MM.1S (cell line): ENCODE measurements around the gene HYDIN.
"Not testable (repeated sequence)": the region's sequence is repeated elsewhere in the genome, so short reads cannot be mapped to it uniquely, and the experiment has no call there.

ENCODE experiments used
- DNase-seq: peaks from one replicate; pipeline ENCODE4 v3.0.0-alpha.2; 2015
- H2AFZ ChIP-seq: fragments of 300-600 bp; sonication (generic); 2 replicates; pipeline ENCODE4 v1.6.0; 2016; ENCODE audit warnings: antibody characterized with exemption, low read length
- H3F3A ChIP-seq: fragments of 300-600 bp; sonication (generic); 2 replicates; pipeline ENCODE4 v1.6.1; 2016; ENCODE audit warnings: mild to moderate bottlenecking, antibody characterized with exemption, low read length, moderate library complexity, mixed read lengths; ENCODE audit not compliant: insufficient read depth
- H3K27ac ChIP-seq: fragments of 300-600 bp; sonication (generic); 2 replicates; pipeline ENCODE4 v1.5.1; 2016; ENCODE audit warnings: mild to moderate bottlenecking, low read length
- H3K27me3 ChIP-seq: fragments of 300-600 bp; sonication (generic); replicated peaks from 2 replicates; pipeline ENCODE4 v1.6.0; 2016; ENCODE audit warnings: low read length; ENCODE audit not compliant: insufficient read depth
- H3K36me3 ChIP-seq: fragments of 300-600 bp; sonication (generic); replicated peaks from 2 replicates; pipeline ENCODE4 v1.6.1; 2016; ENCODE audit warnings: mild to moderate bottlenecking, low read length, mixed read lengths; ENCODE audit not compliant: insufficient read depth
- H3K4me1 ChIP-seq: fragments of 300-600 bp; sonication (generic); 2 replicates; pipeline ENCODE4 v1.6.1; 2016; ENCODE audit warnings: low read length, mixed read lengths
- H3K4me2 ChIP-seq: fragments of 300-600 bp; sonication (generic); 2 replicates; pipeline ENCODE4 v1.6.0; 2016; ENCODE audit warnings: low read depth, low read length
- H3K4me3 ChIP-seq: fragments of 300-600 bp; sonication (generic); 2 replicates; pipeline ENCODE4 v1.5.1; 2016; ENCODE audit warnings: low read length, mixed read lengths
- H3K79me2 ChIP-seq: fragments of 300-600 bp; sonication (generic); 2 replicates; pipeline ENCODE4 v1.6.1; 2016; ENCODE audit warnings: mixed run types, low read length, mixed read lengths
- H3K9ac ChIP-seq: fragments of 300-600 bp; sonication (generic); 2 replicates; pipeline ENCODE4 v1.6.1; 2016; ENCODE audit warnings: low read length, mixed read lengths
- H3K9me2 ChIP-seq: fragments of 300-600 bp; sonication (generic); replicated peaks from 2 replicates; pipeline ENCODE4 v1.6.1; 2016; ENCODE audit warnings: mild to moderate bottlenecking, low read length, mixed read lengths; ENCODE audit not compliant: insufficient read depth
- H3K9me3 ChIP-seq: fragments of 300-600 bp; sonication (generic); replicated peaks from 2 replicates; pipeline ENCODE4 v1.6.1; 2016; ENCODE audit warnings: mild to moderate bottlenecking, low read length, mixed read lengths; ENCODE audit not compliant: insufficient read depth
- H4K20me1 ChIP-seq: fragments of 300-600 bp; sonication (generic); 2 replicates; pipeline ENCODE4 v1.6.1; 2016; ENCODE audit warnings: mild to moderate bottlenecking, low read length, moderate library complexity, mixed read lengths; ENCODE audit not compliant: insufficient read depth

Gene HYDIN

GRCh38 chr16:71109656-71110208, 120.8 kb downstream of the HYDIN start:
- not testable (repeated sequence) for H3K9me3 ChIP-seq, DNase-seq, H3F3A ChIP-seq, H3K9me2 ChIP-seq, H2AFZ ChIP-seq, H3K36me3 ChIP-seq, H3K9ac ChIP-seq, H3K27me3 ChIP-seq, H3K4me3 ChIP-seq, H3K4me1 ChIP-seq, H3K27ac ChIP-seq, H4K20me1 ChIP-seq, H3K4me2 ChIP-seq, H3K79me2 ChIP-seq

GRCh38 chr16:71105881-71106280, 124.6 kb downstream of the HYDIN start:
- H3K9me3 ChIP-seq, H3K4me1 ChIP-seq, H3K4me3 ChIP-seq, DNase-seq, H4K20me1 ChIP-seq, H3K36me3 ChIP-seq, H3K4me2 ChIP-seq, H3K9me2 ChIP-seq, H3F3A ChIP-seq, H3K79me2 ChIP-seq, H3K9ac ChIP-seq, H3K27ac ChIP-seq, H3K27me3 ChIP-seq, H2AFZ ChIP-seq: not testable (repeated sequence)

- H3K4me1 ChIP-seq, H3K27me3 ChIP-seq, H3K27ac ChIP-seq, H4K20me1 ChIP-seq, H3K79me2 ChIP-seq, H2AFZ ChIP-seq, H3K4me2 ChIP-seq, H3K9me2 ChIP-seq, H3K9me3 ChIP-seq, H3F3A ChIP-seq, H3K36me3 ChIP-seq, H3K9ac ChIP-seq, DNase-seq, H3K4me3 ChIP-seq: not testable (repeated sequence)
These were observed 146.9 kb downstream of the HYDIN start for GRCh38 chr16:71083573-71083972.

- H3K9me2 ChIP-seq, H4K20me1 ChIP-seq, H3K4me2 ChIP-seq, H3K79me2 ChIP-seq, H3K9me3 ChIP-seq, H3K4me1 ChIP-seq, H3F3A ChIP-seq, H2AFZ ChIP-seq, DNase-seq, H3K27ac ChIP-seq, H3K4me3 ChIP-seq, H3K27me3 ChIP-seq, H3K36me3 ChIP-seq, H3K9ac ChIP-seq: not testable (repeated sequence)
These were observed 149.7 kb downstream of the HYDIN start for GRCh38 chr16:71080777-71081176.

GRCh38 chr16:71080262-71080661, 150.3 kb downstream of the HYDIN start:
- not testable (repeated sequence) for H3K79me2 ChIP-seq, H3K4me3 ChIP-seq, H4K20me1 ChIP-seq, H3K9ac ChIP-seq, H3K9me3 ChIP-seq, H3K4me2 ChIP-seq, H3K27ac ChIP-seq, H3K4me1 ChIP-seq, H3F3A ChIP-seq, H3K9me2 ChIP-seq, DNase-seq, H2AFZ ChIP-seq, H3K27me3 ChIP-seq, H3K36me3 ChIP-seq

GRCh38 chr16:71070651-71071050, 159.9 kb downstream of the HYDIN start:
- H3K9me2 ChIP-seq, H3K27me3 ChIP-seq, H3K4me3 ChIP-seq, DNase-seq, H3K9me3 ChIP-seq, H3K36me3 ChIP-seq, H3F3A ChIP-seq, H4K20me1 ChIP-seq, H3K4me1 ChIP-seq, H3K27ac ChIP-seq, H3K4me2 ChIP-seq, H2AFZ ChIP-seq, H3K9ac ChIP-seq, H3K79me2 ChIP-seq: not testable (repeated sequence)

GRCh38 chr16:71069842-71070241, 160.7 kb downstream of the HYDIN start:
- H2AFZ ChIP-seq, DNase-seq, H3K4me1 ChIP-seq, H4K20me1 ChIP-seq, H3K4me3 ChIP-seq, H3F3A ChIP-seq, H3K36me3 ChIP-seq, H3K27me3 ChIP-seq, H3K9me3 ChIP-seq, H3K4me2 ChIP-seq, H3K9me2 ChIP-seq, H3K9ac ChIP-seq, H3K27ac ChIP-seq, H3K79me2 ChIP-seq: not testable (repeated sequence)

GRCh38 chr16:71053897-71054609, 176.5 kb downstream of the HYDIN start:
- not testable (repeated sequence) for H3K9ac ChIP-seq, H3K79me2 ChIP-seq, H3K9me2 ChIP-seq, DNase-seq, H3K9me3 ChIP-seq, H3K36me3 ChIP-seq, H3K27ac ChIP-seq, H4K20me1 ChIP-seq, H3K4me1 ChIP-seq, H3K27me3 ChIP-seq, H3F3A ChIP-seq, H3K4me2 ChIP-seq, H2AFZ ChIP-seq, H3K4me3 ChIP-seq
